NCI-H1436 treated with DMSO at 0.1 percent for 48 hours (cell line): ENCODE data around the gene TIPRL.
"Not testable (repeated sequence)": the region's sequence is repeated elsewhere in the genome, so short reads cannot be mapped to it uniquely, and the experiment has no call there.

Experiments used
- DNase-seq: peaks from one replicate; lab custom pipeline; 2025; lab: John Stamatoyannopoulos, UW

Gene TIPRL

DNA sequence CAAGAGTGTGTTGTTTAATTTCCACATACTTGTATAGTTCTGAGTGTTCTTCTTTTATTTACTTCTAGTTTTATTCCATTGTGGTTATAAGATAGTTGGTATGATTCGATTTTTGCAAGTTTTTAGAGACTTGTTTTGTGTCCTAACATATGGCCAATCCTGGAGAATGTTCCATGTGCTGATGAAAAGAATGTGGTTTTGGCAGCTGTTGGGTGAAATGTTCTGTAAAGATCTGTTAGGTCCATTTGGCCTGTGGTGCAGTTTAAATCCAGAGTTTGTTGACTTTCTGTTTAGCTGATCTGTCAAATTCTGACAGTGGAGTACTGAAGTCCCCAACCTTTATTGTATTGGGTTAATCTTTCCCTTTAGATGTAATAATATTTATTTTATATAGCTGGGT, 19.5 kb upstream of the TIPRL start:
- no peak for DNase-seq

GRCh38 chr1:168159979-168160378, 18.8 kb upstream of the TIPRL start:
- no peak for DNase-seq

- DNase-seq = no peak
Observed at GRCh38 chr1:168161459-168161858, 17.3 kb upstream of the TIPRL start.

- no peak for DNase-seq
Observed at GRCh38 chr1:168163670-168164069, 15.1 kb upstream of the TIPRL start.

DNA sequence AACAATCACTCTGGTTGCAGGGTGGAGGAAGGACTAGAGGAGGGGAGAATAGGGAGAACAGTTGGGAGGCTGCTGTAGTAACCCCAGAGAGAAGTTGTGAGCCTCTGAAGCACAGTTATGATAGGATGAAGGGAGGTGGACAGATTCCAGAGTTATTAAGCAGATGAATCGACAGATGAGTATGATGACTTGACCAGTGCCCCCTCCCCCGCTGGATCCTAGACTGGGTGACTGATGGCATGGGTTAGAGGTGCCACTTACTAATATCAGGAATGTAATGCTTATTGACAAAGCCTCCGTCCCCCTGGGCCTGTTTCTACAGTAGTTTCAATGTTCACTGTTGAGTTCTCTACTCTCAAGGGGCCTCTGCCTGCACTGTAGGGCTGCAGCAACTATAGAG, 14.0 kb upstream of the TIPRL start:
- DNase-seq = no peak

DNA sequence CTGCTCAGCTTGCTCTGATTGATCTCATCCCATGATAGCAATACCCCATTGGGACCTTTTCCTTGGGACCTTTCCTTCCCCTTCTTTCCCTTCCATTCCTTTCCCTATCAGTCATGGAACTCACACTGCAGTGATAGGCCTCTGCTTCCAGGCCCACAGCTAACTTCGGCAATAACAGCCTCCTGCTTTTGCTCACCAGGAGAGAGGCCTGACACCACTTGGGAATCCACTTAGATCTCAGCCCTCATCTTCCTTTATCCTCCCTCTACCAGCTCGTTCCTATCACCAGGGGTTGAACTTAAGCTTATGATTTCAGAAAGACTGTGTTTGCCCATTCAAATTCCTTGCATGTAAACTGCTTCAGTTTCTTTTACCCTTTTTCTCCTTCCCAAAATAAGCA, 11.0 kb upstream of the TIPRL start:
- DNase-seq = no peak

DNA sequence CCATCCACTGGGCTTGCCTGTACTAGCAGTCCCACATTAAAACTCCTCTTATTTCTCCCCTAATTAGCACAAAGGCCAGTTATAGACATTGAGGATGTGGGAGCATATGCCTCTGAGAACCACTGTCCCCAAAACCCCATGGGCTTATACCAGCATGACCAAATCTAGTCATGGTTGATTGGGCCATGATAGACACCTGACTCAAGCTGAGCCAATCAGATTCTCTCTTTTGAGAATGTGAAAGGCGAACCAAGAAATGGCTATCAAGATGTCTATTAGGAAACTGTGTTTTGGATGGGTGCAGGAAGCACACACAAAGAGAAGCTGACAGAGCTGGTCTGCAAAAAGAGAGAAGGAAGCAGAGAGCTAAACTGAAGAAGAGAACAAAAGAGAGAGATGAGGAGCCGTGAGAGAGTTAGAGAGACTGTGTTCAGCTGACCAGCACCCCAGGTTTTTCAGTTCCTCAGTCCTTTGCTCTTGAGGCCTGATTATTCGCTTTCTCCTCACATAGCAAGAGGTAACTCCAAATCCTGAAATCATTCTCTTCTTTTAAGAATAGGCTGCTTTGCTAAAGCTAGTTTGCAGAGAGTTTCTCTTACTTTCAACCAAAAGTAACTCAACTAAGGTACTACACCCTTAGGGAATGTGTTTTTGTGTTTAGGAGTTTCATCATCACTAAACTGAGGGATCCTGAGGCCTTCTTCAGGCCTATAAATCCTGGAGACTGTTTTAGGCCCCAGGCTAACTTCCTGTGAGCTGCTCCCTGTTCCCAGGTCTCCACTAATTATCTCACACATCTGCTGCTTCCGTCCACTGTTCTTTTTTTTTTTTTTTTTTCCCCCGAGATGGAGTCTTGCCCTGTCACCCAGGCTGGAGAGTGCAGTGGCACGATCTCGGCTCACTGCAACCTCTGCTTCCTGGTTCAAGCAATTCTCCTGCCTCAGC, 7.9 kb upstream of the TIPRL start:
- no peak for DNase-seq

DNA sequence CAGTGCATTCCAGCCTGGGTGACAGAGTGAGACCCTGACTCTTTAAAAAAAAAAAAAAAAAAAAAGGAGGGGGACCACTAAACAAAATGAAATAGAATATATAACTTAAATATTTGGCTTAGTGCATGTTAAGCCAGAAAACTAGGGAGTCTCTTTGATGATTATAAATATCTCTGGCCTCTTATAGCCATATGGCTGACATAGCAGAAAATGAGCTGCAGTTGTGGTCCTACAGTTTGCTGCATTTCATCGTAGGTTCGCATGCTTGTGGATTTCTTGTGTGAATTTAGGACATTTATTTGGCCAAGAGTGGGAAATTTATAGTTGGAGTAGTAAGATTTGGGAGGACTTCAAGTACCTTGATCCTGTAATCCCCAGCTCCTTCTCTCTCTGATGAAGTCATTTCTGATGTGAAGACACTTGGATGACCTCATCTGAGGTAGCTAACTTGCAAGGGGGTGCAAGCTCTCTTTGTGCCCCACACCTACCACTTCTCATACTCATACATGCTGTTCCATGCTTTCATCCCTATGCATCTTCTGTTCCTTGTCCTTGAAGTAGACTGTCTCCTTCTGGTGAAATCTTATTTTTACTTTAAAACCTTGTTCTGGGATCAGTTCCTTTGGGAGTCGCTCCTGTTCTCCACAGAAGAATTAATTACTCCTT, 6.4 kb upstream of the TIPRL start:
- DNase-seq = no peak

DNA sequence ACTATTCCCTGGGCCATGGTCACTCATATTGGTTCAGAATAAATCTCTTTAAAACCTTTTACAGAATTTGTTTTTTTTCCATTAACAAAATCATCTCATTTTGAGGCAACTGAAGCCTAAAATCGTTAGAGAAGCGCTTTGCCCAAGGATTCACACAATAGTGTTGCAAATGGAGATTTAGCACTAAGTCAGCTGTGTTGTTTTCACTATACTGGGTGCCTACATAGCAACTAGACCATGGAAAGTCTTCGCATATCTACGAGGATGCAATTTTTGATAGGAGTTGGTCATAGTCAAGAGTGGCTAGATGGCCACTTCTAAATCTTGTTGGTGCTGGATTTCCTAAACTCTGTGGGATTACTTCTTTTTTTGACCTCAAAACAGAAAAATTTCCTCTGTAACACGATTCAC, 530 bp upstream of the TIPRL start:
- no peak for DNase-seq

DNA sequence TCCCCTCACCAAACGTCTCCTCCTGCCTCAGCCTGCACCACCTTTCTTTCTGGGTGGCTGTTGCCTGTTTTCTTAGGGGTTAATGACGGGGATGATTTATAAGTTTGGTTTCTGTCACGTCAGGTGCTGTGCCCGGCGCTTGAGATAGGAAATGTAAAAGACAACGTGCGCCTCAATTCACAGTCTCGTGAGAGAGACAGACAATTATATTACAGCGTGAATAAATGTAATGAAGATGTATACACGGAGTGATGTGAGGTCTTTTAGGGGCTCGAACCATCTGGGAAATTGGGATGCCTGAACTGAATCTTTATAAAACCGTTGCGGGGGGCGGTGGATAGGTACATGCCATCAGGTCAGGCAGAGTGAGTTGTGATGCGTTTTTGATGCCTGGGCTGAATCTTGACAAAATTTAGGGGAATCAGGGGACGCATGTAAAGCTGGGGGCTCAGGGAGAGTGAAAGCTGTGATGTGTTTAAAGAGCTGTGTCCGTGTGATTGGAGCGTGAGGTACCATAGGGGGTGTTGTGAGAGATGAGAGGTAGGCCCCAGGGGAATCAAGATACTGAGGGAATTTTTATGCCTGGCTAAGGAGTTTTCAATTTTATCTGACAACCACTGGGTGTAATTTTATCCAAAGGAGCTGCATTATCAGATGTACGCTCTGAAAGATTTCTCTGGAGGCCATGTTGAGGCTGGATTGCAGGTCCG, 831 bp downstream of the TIPRL start:
- no peak for DNase-seq

DNA sequence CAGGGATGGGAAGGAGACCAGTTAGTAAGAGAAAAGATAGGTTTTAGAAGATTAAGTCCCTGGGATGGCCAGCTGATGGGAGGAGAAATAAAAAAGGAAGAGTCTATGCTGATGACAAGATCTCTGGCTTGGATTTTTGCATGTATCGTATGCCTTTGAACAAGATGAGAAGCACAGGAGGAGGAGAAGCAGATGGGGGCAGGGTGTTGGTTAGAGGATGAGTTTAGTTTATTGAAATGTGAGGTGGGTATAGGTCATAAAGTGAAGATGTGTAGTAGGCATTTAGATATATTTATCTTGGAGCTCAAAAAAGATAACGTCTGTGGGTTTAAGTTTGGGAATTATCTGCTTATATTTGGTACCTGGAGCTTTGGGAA, 1.4 kb downstream of the TIPRL start:
- DNase-seq = no peak

- not testable (repeated sequence) for DNase-seq
Observed at GRCh38 chr1:168181063-168181720, 2.4 kb downstream of the TIPRL start.

DNA sequence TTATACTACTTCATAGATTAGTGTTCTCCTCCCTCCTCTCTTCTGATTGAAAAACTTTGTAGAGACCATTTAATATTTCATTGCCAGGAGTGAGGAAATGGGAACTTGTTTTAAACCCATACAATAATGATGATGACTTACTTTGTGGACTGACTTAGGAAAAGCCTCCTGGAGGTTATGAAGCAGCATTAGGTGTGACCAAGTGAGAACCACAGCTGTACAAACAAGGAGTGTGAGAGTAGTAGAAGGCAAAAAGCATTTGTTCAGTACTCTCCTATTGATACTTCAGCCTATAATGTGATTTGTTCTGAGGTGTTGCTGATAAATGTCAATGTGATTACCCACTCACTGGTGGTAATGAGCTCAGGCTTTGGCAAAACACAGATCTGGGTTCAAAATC, 8.4 kb downstream of the TIPRL start:
- no peak for DNase-seq

DNA sequence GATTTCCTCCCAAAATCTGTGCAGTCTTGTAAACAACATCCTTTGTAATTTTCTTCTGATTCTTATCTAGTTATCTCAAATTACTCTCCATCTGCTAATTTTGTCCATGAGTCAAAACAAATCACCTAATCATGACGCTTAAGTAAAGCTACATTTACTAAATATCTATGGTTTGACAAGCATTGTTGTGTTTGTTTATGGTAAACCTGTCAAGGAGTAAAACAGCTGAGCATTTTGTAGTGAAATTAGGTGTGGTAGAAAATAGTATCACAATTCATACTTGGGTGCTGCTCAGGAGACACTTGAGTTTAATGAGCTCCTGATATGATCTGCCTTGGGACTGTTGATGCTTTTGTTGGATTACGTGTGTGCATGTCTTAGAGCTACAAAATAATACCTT, 11.6 kb downstream of the TIPRL start:
- DNase-seq = no peak

- no peak for DNase-seq
Observed at GRCh38 chr1:168195199-168196135, 16.7 kb downstream of the TIPRL start.

DNA sequence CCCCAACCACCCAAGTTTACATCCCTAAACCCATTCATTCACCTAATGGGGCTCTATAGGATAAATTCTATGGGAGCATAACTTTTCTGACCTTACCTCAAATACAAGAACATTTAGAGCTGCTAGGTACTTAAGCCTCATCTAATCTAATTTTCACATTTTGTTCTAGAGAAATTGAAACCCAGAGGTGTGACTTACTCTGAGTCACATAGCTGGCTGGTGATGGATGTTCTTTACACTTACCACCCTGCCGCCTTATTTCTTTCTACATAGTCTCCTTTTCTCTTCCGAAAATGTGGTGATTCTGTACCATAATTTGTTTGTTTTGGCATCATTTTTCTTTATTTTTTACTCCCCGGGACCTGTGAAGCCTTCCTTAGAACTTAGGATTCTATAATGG, 20.3 kb downstream of the TIPRL start:
- DNase-seq = no peak

DNA sequence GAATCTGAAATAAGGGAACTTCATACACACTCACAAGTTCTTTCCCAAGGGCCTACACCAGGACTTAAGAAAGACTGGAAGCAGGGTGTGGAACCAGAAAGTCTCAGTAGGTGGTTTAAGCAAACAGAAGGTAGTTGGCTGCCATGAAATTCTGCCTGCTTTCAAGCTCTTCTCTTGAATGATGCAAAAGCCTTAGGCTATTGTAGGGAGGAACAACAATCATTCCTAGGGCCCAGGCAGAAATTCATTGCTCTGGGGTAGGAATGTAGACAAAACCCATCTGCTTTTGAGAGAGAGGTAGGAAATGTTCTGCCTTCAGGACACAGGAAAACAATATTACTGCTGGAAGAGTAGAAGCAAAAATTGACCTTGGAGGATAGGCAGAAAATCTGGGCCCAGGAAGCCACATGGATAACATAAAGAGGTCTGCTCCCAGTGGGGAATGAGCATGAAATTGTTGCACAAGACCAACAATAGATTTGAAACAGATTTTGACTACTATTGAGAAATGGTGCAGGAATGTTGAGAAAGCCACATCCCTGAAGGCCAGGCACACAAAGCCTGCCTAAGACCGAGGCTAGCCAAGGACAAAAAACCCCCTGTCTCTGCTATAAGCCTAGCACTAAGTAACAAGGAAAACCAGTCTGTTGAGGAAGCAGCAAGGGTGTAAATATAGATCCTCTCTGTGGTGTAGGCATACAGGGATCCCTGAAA, 24.3 kb downstream of the TIPRL start:
- no peak for DNase-seq

DNA sequence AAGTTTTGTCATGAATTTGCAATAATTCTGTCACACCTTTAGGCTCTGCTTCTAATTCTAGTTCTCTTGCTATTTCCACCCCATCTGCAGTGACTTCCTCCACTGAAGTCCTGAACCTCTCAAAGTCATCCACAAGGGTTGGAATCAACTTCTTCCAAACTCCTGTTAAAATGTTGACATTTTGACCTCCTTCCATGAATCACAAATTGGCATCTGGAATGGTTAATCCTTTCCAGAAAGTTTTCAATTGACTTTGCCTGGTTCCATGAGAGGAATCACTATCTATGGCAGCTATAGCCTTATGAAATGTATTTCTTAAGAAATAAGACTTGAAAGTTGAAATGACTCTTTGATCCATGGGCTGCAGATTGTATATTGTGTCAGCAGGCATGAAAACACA, 27.3 kb downstream of the TIPRL start:
- no peak for DNase-seq

DNA sequence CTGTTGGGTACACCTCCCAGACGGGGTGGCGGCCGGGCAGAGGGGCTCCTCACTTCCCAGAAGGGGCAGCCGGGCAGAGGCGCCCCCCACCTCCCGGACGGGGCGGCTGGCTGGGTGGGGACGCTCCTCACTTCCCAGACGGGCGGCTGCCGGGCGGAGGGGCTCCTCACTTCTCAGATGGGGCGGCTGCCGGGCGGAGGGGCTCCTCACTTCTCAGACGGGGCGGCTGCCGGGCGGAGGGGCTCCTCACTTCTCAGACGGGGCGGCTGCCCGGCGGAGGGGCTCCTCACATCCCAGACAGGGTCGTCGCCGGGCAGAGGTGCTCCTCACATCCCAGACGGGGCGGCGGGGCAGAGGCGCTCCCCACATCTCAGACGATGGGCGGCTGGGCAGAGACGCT, 28.9 kb downstream of the TIPRL start:
- DNase-seq = not testable (repeated sequence)

- no peak for DNase-seq
Observed at GRCh38 chr1:168210312-168210711, 31.6 kb downstream of the TIPRL start.

DNA sequence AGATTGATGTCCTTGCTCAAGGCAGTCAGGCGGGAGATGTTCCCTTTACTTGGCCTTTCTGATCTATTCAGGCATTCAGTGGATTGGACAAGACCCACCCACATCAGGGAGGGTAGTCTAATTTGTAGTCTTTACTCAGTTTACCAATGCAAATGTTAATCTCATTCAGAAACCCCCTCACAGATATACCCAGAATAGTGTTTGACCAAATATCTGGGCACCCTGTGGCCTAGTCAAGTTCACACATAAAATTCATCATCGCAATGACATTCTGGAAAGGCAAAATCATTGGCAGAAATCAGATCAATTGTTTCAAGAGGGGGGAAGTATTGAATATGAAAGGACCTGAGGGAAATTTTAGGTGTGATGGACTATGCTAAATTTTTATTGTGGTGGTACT, 34.6 kb downstream of the TIPRL start:
- DNase-seq = no peak
